GM23338 (cell line): ENCODE measurements around the gene SPECC1L.
"Not testable (repeated sequence)": the region's sequence is repeated elsewhere in the genome, so short reads cannot be mapped to it uniquely, and the experiment has no call there.

Source experiments
- CREB1 ChIP-seq: fragments of 250-450 bp; sonication (Bioruptor Pico); IDR thresholded peaks from 2 replicates; pipeline ENCODE4 v1.5.0; 2020; ENCODE audit warnings: low read depth, mild to moderate bottlenecking, moderate library complexity
- EZH2 ChIP-seq: fragments of 200-600 bp; sonication (generic); IDR thresholded peaks from one replicate; pipeline ENCODE4 v1.8.0; 2017; ENCODE audit warnings: antibody characterized with exemption, mild to moderate bottlenecking, low read depth; ENCODE audit not compliant: unreplicated experiment
- EZH2phosphoT487 ChIP-seq: fragments of 200-600 bp; sonication (generic); IDR thresholded peaks from one replicate; pipeline ENCODE4 v1.8.1; 2018; ENCODE audit warnings: antibody characterized with exemption; ENCODE audit not compliant: unreplicated experiment
- JUNB ChIP-seq: IDR thresholded peaks from one replicate; pipeline ENCODE4 v1.6.1; 2016; ENCODE audit warnings: antibody characterized with exemption; ENCODE audit not compliant: unreplicated experiment
- NANOG ChIP-seq: IDR thresholded peaks from 2 replicates; pipeline ENCODE4 v1.6.1; 2016; ENCODE audit warnings: antibody characterized with exemption, borderline replicate concordance
- POLR2AphosphoS5 ChIP-seq: IDR thresholded peaks from 2 replicates; pipeline ENCODE4 v1.6.1; 2016; ENCODE audit warnings: antibody characterized with exemption, low read depth
- STAT1 ChIP-seq: IDR thresholded peaks from one replicate; pipeline ENCODE4 v1.6.1; 2016; ENCODE audit warnings: antibody characterized with exemption; ENCODE audit not compliant: unreplicated experiment
- ZNF114 ChIP-seq: fragments of 250-450 bp; sonication (Bioruptor Pico); IDR thresholded peaks from 2 replicates; pipeline ENCODE4 v1.5.0; 2020; ENCODE audit warnings: mild to moderate bottlenecking, moderate library complexity
- TF ChIP-seq, protein P1 (sequence below), 2 experiments: fragments of 200-600 bp in 1 of 2; sonication (generic) in 1 of 2; conservative IDR thresholded peaks; 2 replicates each; pipeline versions ENCODE4 v1.5.1 to v1.6.1; 2016 to 2017; ENCODE audit warnings: antibody characterized with exemption in 2 of 2, low read depth in 2 of 2, mild to moderate bottlenecking in 2 of 2, moderate library complexity in 1 of 2
- TF ChIP-seq, protein P2 (sequence below): IDR thresholded peaks from 2 replicates; pipeline ENCODE4 v1.6.1; 2016; ENCODE audit warnings: antibody characterized with exemption
- TF ChIP-seq, protein P3 (sequence below): IDR thresholded peaks from one replicate; pipeline ENCODE4 v1.6.1; 2018; ENCODE audit warnings: antibody characterized with exemption; ENCODE audit not compliant: unreplicated experiment

DNA sequence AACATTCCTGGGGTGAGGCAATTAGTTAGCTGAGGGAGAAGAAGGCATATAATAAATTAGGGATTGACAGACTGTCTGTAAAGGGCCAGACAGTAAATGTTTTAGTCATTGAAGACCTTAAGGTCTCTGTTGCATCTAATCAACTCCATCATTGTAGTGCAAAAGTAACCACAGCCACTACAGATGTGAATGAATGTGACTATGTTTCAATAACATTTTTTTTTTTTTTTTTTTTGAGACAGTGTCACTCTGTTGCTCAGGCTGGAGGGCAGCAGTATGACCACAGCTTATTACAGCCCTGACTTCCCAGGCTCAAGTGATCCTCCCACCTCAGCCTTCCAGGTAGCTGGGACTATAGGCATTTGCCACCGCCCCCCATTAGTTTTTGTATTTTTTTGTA lies 9.7 kb downstream of the SPECC1L start:
- TF ChIP-seq JUNB; EZH2; POLR2AphosphoS5; EZH2phosphoT487; STAT1; ZNF114 (CRISPR knock-in tag); CREB1; NANOG: not testable (repeated sequence)
- TF ChIP-seq, protein P1, sequence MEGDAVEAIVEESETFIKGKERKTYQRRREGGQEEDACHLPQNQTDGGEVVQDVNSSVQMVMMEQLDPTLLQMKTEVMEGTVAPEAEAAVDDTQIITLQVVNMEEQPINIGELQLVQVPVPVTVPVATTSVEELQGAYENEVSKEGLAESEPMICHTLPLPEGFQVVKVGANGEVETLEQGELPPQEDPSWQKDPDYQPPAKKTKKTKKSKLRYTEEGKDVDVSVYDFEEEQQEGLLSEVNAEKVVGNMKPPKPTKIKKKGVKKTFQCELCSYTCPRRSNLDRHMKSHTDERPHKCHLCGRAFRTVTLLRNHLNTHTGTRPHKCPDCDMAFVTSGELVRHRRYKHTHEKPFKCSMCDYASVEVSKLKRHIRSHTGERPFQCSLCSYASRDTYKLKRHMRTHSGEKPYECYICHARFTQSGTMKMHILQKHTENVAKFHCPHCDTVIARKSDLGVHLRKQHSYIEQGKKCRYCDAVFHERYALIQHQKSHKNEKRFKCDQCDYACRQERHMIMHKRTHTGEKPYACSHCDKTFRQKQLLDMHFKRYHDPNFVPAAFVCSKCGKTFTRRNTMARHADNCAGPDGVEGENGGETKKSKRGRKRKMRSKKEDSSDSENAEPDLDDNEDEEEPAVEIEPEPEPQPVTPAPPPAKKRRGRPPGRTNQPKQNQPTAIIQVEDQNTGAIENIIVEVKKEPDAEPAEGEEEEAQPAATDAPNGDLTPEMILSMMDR (conservative IDR thresholded peaks at IDR 0.05; ENCODE audit: low read depth in 2 of 2), result not testable (repeated sequence)
- TF ChIP-seq, protein P2, sequence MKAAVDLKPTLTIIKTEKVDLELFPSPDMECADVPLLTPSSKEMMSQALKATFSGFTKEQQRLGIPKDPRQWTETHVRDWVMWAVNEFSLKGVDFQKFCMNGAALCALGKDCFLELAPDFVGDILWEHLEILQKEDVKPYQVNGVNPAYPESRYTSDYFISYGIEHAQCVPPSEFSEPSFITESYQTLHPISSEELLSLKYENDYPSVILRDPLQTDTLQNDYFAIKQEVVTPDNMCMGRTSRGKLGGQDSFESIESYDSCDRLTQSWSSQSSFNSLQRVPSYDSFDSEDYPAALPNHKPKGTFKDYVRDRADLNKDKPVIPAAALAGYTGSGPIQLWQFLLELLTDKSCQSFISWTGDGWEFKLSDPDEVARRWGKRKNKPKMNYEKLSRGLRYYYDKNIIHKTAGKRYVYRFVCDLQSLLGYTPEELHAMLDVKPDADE, result not testable (repeated sequence)
- TF ChIP-seq, protein P3, sequence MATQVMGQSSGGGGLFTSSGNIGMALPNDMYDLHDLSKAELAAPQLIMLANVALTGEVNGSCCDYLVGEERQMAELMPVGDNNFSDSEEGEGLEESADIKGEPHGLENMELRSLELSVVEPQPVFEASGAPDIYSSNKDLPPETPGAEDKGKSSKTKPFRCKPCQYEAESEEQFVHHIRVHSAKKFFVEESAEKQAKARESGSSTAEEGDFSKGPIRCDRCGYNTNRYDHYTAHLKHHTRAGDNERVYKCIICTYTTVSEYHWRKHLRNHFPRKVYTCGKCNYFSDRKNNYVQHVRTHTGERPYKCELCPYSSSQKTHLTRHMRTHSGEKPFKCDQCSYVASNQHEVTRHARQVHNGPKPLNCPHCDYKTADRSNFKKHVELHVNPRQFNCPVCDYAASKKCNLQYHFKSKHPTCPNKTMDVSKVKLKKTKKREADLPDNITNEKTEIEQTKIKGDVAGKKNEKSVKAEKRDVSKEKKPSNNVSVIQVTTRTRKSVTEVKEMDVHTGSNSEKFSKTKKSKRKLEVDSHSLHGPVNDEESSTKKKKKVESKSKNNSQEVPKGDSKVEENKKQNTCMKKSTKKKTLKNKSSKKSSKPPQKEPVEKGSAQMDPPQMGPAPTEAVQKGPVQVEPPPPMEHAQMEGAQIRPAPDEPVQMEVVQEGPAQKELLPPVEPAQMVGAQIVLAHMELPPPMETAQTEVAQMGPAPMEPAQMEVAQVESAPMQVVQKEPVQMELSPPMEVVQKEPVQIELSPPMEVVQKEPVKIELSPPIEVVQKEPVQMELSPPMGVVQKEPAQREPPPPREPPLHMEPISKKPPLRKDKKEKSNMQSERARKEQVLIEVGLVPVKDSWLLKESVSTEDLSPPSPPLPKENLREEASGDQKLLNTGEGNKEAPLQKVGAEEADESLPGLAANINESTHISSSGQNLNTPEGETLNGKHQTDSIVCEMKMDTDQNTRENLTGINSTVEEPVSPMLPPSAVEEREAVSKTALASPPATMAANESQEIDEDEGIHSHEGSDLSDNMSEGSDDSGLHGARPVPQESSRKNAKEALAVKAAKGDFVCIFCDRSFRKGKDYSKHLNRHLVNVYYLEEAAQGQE, result not testable (repeated sequence)
